Measurements from ENCODE around the gene RRN3.
"Not testable (repeated sequence)": the region's sequence is repeated elsewhere in the genome, so short reads cannot be mapped to it uniquely, and the experiment has no call there.

Gene RRN3

DNA sequence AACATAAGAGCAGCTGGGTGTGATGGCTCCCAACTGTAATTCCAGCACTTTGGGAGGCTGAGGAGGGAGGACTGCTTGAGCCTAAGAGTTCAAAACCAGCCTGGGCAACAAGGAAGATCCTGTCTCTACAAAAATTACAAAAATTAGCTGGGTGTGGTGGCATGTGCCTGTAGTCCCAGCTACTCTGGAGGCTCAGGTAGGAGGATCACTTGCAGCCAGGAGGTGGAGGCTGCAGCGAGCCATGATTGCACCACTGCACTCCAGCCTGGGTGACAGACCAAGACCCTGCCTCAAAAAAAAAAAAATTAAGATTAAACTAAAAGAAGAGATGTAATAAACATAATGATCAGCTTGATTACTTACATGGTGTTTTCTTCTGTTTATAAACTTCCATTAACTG is 43.6 kb downstream of the RRN3 start:
- not testable (repeated sequence) for DNase-seq

DNA sequence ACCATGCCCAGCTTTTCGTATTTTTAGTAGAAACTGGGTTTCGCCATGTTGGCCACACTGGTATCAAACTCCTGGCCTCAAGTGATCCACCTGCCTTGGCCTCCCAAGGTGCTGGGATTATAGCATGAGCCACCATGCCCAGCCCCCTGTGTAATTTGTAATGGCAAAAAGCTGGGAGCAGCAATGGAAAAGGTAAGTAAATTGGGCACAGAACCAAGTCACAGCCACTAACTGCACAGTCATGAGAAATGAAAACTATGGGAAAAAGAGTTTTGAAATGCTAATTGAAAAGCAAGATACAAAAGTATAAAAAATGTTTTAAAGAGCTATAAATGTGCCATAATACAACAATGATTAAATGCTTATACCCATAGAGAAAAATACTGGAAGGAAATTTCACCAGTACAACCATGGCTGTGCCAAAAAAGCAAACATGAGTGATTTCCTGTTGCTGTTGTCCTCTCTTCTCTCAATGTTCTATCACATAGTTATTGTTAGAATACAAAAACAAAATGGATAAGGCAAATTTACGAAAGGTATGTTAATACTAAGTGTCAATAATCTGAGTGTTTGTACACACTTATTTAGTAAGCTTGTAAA is 44.4 kb downstream of the RRN3 start:
- DNase-seq, result no peak

- no peak for DNase-seq
Observed at GRCh38 chr16:15046692-15047376, 47.2 kb downstream of the RRN3 start.

- DNase-seq, result not testable (repeated sequence)
Observed at GRCh38 chr16:15045270-15045669, 48.8 kb downstream of the RRN3 start.

GRCh38 chr16:15044286-15044685 is 49.8 kb downstream of the RRN3 start:
- no peak for DNase-seq

DNA sequence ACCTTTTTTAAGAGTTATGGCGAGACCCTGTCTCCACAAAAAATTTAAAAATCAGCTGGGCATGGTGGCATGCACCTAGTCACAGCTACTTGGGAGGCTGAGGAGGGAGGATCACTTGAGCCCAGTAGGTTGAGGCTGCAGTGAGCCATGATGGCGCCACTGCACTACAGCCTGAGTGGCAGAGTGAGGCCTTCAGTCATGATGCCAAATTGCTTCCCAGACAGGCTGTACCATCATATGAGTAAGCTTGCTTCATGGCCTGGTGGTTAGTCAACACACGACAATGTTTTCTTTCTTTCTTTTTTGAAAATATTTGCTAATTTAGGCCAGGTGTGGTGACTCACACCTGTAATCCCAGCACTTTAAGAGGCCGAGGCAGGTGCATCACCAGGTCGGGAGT is 50.7 kb downstream of the RRN3 start:
- no peak for DNase-seq

DNA sequence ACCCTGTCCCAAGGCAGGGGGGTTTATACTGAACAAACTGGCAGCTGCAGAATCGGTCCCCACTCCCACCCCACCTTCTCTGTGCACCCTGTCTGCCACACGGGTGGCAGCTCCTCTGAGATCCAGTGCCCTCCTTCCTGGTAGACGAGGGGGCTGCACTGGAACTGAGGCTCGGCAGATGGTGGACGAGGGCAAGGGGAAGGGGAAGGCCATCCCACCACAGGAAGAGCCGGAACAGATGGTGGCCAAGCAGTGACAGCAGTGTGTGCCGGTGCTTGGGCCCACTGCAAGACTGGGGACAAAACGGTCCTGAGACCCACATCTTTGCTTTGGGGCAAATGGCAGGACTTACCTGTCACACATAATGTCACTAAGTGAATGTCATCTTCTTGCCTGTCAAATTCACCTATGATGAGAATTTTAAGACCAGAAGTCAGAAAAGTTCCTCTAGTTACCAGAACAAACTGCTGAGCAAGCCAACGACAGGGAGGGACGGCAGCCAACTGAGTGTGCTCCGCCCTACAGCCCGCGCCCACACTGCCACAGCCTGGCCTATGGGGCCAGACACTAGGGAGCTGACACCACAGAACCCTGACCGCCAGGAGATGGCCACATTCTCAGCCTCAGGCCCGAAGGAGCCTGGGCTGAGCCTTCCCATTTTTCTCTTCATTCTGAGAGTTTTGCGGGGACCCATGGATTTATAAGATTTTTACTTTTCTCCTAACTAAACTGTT is 52.6 kb downstream of the RRN3 start:
- no peak for DNase-seq

DNA sequence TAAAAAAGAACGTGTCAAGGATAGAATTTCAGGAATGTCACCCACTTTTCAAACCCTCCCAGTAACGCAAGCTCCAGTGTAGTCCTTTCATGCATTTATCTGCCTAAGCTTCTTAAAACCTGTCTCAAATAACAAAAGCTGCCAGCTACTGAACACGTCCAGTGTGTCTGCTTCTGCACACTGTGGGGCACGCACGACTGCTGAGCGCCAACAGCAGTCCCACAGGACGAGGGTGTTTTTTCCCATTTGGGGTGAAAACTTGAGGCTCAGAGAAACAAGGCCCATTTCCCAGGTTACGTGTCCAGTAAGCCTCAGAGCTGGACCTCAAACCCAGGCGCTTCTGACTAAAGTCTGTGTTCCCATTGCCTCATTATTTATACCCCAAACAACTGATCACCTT is 55.4 kb downstream of the RRN3 start:
- DNase-seq, result no peak

DNA sequence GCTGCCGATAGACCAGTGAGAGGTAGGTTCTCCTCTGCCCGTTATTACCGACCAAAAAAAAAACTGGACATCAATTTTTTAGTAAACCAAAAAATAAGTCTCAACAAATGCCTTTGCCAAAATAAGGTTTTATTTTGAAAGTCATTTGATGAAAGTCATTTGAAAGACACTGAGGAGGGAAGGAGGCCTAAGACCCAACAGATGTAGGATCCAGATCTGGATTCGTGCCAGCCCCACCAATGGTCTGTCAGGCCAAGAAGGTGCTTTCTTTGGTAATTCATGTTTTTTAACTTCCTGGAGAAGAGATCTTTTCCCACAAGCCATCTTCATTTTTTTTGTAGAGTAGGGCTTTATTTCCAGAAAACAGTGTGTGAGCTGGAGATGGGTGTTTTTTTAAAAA is 56.3 kb downstream of the RRN3 start:
- DNase-seq, result no peak

GRCh38 chr16:15037003-15037402 is 57.1 kb downstream of the RRN3 start:
- no peak for DNase-seq

DNA sequence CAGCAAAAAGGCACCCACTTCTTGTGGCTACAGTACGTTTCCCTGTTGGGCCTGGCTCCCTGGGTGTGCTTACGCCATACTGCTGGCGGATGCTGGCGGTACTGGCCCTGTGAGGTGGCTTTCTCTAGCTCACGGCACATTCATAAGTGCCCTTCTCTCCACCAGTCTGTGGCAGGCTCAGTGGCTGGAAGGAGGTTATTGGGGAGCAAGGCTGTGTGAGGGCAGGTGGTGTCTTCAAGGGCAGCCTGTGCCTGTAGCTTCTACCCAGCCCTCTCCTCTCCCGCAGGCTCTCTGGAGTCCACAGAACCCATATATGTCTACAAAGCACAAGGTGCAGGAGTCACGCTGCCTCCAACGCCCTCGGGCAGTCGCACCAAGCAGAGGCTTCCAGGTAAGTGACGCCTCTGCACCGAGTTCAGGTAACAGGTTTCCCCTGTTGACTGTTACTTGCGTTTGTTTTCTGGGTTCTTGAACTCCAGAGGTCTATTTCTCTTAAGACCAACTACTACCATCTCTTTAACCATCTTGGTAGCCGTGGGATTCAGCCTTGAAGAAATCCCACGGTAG is 58.8 kb downstream of the RRN3 start:
- DNase-seq, result no peak

- DNase-seq, result no peak
Observed at GRCh38 chr16:15034266-15035162, 59.6 kb downstream of the RRN3 start.

DNA sequence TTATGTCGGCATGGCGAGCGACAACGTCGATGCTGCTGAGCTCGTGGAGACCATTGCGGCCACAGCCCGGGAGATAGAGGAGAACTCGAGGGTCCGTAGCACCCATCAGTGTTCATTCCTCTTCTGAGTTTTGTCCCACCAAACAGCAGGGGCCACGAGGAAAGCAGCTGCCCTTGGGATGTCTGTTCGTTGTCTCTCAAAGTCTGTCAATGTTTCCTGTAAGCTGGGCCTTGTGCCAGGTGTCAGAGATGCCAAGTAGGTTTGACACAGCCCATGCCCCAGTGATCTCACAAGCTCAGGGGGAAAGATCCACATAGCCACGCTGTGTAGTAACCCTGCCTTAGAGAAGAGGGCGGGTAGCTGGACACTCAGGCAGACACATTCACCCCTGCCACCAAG is 60.8 kb downstream of the RRN3 start:
- no peak for DNase-seq

DNA sequence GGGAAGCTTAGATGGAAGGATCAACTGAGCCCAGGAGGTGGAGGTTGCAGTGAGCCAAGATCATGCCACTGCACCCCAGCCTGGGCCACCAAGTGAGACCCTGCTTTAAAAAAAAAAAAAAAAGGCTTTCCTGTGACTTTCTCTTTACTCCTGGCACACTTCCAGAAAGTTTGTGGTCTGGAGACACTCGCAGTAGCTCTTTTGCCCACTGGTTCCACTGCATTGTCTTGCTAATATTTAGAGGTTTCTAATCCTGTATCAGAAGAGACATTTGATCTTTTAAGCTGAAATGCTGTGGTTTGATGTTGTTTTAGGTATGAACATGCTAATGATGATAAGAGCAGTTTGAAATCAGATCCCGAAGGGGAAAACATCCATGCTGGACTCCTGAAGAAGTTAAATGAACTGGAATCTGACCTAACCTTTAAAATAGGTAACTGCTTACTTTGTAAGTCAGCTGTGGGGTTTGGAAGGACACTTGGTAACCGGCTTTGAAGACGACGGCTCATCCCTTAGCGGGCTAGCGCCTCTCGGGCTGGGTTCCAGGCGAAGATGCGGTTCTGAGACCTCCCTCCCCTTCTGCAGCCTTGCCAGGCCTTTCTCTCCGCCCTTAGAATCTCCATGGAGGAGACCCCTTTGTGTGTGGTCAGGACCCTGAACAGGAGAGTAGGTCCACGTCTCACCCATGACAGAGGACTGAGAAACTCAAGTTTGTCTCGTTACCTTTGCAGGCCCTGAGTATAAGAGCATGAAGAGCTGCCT is 61.3 kb downstream of the RRN3 start:
- DNase-seq, result no peak

GRCh38 chr16:15031586-15031985 is 62.5 kb downstream of the RRN3 start:
- DNase-seq, result no peak

- DNase-seq, result no peak
Observed at GRCh38 chr16:15031179-15031578, 62.9 kb downstream of the RRN3 start.

DNA sequence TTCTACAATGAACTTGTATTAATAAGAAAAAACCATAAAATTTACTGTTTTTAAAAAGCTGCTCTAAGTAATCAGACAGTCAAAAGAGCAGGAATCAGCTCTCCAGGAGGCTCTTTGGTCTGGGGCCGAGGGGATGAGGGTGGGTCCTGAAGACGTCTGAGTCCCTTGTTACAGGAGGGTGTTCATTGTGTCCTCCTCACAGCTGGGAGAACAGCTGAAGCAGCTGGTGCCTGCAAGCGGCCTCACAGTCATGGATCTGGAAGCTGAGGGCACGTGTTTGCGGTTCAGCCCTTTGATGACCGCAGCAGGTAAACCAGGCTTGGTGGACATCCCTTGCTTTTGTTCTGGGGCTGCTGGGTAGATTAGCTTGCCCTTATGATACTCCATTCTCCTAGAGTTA is 64.3 kb downstream of the RRN3 start:
- not testable (repeated sequence) for DNase-seq

- not testable (repeated sequence) for DNase-seq
Observed at GRCh38 chr16:15028801-15029698, 65.0 kb downstream of the RRN3 start.

DNA sequence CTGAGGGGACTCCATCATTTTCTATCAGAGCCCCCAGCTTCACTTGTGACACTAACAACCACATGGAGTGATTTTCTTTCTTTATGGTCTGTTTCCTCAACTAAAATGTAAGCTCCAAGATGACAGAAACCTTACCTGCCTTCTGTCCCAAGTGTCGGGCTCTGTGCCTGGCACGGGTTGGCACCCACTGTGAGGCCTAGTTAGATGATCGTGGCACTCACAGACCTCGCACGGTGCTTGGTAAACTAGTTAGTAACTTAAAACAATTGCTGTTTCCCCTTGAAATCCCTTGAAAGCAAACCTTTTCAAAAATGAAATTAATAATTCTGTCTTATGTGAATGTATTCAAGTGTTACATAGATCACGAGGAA is 65.7 kb downstream of the RRN3 start:
- DNase-seq, result not testable (repeated sequence)

GRCh38 chr16:15027503-15028344 is 66.3 kb downstream of the RRN3 start:
- DNase-seq, result not testable (repeated sequence)
